AG04450 (cell line): ENCODE results near the gene RNF181. TPM values are rescaled to one million over a fixed set of nuclear protein-coding genes. Genes with fewer than 3 reads are reported as not detected.
A peak's percentile ranks its signal among the peaks of the same experiment; 100 is the strongest.
"Not testable (repeated sequence)": the region's sequence is repeated elsewhere in the genome, so short reads cannot be mapped to it uniquely, and the experiment has no call there.

Experiments
- CTCF ChIA-PET: fragments of 300-600, 350-600 bp; formaldehyde crosslinking; extraction: SDS; loops from one replicate; lab custom pipeline; 2022; ENCODE audit warnings: antibody characterized with exemption, inconsistent platforms; lab: Charles Lee
- POLR2A ChIA-PET: fragments of 350-600 bp; formaldehyde crosslinking; extraction: SDS; loops from one replicate; lab custom pipeline; 2021; ENCODE audit warnings: antibody characterized with exemption, inconsistent platforms; lab: Yijun Ruan, JAX
- DNase-seq: peaks from one replicate; pipeline ENCODE4 v3.0.0-alpha.2; 2011; ENCODE audit warnings: low read depth, low spot score
- H3K27ac ChIP-seq: one replicate; pipeline ENCODE4 v1.5.1; 2012; ENCODE audit warnings: low read depth, low read length, control low read depth
- H3K27me3 ChIP-seq: one replicate; pipeline ENCODE4 v1.6.0; 2012; ENCODE audit warnings: low read length; ENCODE audit not compliant: control insufficient read depth, insufficient read depth
- H3K4me3 ChIP-seq: 2 replicates; pipeline ENCODE4 v1.5.1; 2011; ENCODE audit warnings: mild to moderate bottlenecking, low read depth, low read length, control low read depth
- H3K9me3 ChIP-seq: 2 replicates; pipeline ENCODE4 v1.5.1; 2012; ENCODE audit warnings: low read length; ENCODE audit not compliant: control insufficient read depth, insufficient read depth
- polyA plus RNA-seq: library from polyadenylated mRNA; depleted of rRNA; stranded (reverse); fragments of >200 nt; gene quantifications from 2 replicates; pipeline ENCODE4 v1.2.3, GENCODE V29; 2011
- TF ChIP-seq, protein P1 (sequence below): IDR thresholded peaks from 2 replicates; pipeline ENCODE4 v1.5.1; 2011; ENCODE audit warnings: low read depth, low read length, control low read depth, inconsistent platforms

Gene RNF181
- polyA plus RNA-seq, 1 experiment = 260 TPM

- Histone ChIP-seq H3K4me3 (no peak overlapping the region), H3K9me3 (no peaks in the 10 kb centered on the region; the same call in 1 of the 2 replicates), H3K27me3 (no peaks in the 10 kb centered on the region), H3K27ac (no peak overlapping the region)
- no peak for DNase-seq
- POLR2A ChIA-PET = interaction anchor here (1.5 kb wide), 1 partner anchor 9 kb away, joined by 3 read pairs; no protein-coding TSS in a partner anchor
- CTCF ChIA-PET = interaction anchor here (0.9 to 1.4 kb wide), 2 partner anchors 37 to 48 kb away, joined by 3 to 4 read pairs; no protein-coding TSS in a partner anchor
- TF ChIP-seq, protein P1, sequence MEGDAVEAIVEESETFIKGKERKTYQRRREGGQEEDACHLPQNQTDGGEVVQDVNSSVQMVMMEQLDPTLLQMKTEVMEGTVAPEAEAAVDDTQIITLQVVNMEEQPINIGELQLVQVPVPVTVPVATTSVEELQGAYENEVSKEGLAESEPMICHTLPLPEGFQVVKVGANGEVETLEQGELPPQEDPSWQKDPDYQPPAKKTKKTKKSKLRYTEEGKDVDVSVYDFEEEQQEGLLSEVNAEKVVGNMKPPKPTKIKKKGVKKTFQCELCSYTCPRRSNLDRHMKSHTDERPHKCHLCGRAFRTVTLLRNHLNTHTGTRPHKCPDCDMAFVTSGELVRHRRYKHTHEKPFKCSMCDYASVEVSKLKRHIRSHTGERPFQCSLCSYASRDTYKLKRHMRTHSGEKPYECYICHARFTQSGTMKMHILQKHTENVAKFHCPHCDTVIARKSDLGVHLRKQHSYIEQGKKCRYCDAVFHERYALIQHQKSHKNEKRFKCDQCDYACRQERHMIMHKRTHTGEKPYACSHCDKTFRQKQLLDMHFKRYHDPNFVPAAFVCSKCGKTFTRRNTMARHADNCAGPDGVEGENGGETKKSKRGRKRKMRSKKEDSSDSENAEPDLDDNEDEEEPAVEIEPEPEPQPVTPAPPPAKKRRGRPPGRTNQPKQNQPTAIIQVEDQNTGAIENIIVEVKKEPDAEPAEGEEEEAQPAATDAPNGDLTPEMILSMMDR = no peak
Measured at GRCh38 chr2:85600235-85600575, 4.7 kb downstream of the RNF181 start.

DNA sequence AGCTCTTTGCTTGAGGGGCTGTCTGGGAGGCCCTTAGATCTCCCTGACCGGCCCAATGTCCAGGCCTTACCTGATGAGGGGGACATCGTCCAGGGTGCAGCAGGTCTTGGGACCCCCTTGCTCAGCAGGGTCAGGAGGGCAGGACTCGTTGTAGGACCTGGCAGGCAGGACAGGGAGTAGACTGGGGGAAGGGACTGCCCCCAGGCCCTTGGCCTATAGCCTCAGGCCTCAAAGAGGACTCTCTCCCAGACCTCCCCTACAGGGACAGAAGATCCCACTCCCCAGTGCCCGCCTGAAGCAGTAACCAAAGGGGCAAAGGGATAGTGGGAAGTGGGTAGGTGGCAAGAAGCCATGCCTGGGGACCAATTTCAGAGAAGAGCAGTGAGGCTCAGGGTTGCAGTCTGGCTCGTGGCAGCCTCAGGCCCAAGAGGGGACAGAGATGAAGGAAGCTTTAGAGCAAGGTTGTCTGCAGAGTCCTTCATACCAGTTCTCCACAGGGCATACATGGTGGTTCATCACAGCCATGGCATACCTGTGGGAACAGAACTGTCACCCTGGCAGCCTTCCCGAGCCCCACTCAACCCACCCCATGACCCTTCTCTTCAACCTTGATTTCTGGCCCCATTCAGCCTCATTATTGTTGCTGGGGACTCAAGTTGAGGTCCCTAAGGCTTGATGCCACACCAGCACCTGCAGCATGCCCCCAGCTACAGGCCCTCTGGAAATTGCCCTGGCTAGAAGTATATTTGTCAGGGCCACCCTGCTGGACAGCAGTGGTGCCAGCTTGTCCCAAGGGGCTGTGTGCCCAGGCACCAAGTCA, 5.6 kb downstream of the RNF181 start:
- TF ChIP-seq, protein P1 = no peak
- H3K4me3 ChIP-seq = peak overlapping the region; percentile 96
- H3K27ac ChIP-seq = no peak overlapping the region
- H3K9me3 ChIP-seq = no peaks in the 10 kb centered on the region; the same call in 1 of the 2 replicates
- ChIA-PET CTCF (interaction anchor here (1.4 kb wide), 1 partner anchor 36 kb away, joined by 4 read pairs; no protein-coding TSS in a partner anchor), POLR2A (interaction anchor here (0.6 to 2.0 kb wide), 3 partner anchors 10 to 62 kb away, joined by 3 to 10 read pairs (median 3); partner anchors contain the start of gene MAT2A)
- DNase-seq = no peak
- H3K27me3 ChIP-seq = no peaks in the 10 kb centered on the region

- CTCF ChIA-PET = interaction anchor here (0.8 to 1.4 kb wide), 2 partner anchors 26 to 35 kb away, joined by 4 read pairs; no protein-coding TSS in a partner anchor
- no peak for DNase-seq
- Histone ChIP-seq H3K4me3 (peak overlapping the region; percentile 96), H3K27ac (peak overlapping the region; percentile 31), H3K27me3 (no peaks in the 10 kb centered on the region), H3K9me3 (no peaks in the 10 kb centered on the region; the same call in 1 of the 2 replicates)
- POLR2A ChIA-PET = interaction anchor here (0.6 to 2.0 kb wide), 5 partner anchors 10 to 63 kb away, joined by 3 to 10 read pairs (median 3); partner anchors contain the start of genes C2orf68, MAT2A and USP39
- TF ChIP-seq, protein P1 = no peak
Measured at GRCh38 chr2:85601771-85602475, 6.4 kb downstream of the RNF181 start.

DNA sequence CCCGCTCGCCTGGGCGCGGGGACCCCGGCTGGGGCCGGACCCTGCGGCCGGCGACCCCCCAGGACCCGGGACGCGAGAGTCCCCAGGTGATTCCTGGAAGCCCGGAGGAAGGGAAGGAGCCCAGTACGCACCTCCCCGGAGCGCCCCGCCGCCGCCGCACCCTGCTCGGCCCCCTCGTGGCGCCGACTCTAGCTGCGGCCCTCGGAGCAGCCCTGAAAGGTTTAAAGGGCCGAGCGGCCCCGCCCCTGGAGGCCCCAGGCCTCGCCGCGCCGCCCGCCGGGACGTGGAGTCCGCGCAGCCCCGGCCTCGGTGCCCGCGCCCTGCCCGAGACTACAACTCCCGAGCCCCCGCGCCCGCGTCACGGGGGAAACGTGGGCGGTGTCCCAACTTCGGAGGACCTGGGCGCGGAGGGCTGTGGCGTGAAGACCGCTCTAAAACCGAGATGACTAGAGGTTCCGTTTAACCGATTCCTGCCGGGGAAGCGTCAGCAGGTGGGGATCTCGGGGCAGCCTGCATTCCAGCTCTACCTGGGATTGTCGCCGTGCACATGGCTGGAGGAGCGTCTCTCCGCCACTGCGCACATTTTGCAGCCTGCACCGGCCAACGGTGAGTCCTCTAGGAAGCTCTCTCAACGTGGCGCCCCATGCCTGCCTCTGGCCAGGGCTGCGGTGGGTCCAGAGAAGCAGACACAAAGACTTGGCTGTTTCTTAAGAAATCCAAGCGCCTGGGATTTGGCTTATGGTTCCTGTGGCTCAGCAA, 7.1 kb downstream of the RNF181 start, which contains the start of gene TMEM150A:
Gene TMEM150A (minus strand): TSS at position 223 of the 759 bp plus-strand sequence. CDS start 750 bp downstream, outside the sequence.
- TF ChIP-seq, protein P1 = peak; percentile 36; the same call in 1 of the 2 replicates
- Histone ChIP-seq H3K9me3 (no peaks in the 10 kb centered on the region; the same call in 1 of the 2 replicates), H3K27me3 (no peaks in the 10 kb centered on the region), H3K4me3 (peak within 1 kb of the TSS; percentile 96), H3K27ac (peak within 1 kb of the TSS; percentile 61)
- ChIA-PET POLR2A (interaction anchor here (1.0 to 2.0 kb wide), 4 partner anchors 9 to 248 kb away, joined by 3 to 10 read pairs (median 4); partner anchors contain the start of genes C2orf68, ELMOD3, MAT2A and RETSAT), CTCF (interaction anchor here (0.8 kb wide), 1 partner anchor 27 kb away, joined by 4 read pairs; no protein-coding TSS in a partner anchor)
- peak; percentile 44 for DNase-seq

DNA sequence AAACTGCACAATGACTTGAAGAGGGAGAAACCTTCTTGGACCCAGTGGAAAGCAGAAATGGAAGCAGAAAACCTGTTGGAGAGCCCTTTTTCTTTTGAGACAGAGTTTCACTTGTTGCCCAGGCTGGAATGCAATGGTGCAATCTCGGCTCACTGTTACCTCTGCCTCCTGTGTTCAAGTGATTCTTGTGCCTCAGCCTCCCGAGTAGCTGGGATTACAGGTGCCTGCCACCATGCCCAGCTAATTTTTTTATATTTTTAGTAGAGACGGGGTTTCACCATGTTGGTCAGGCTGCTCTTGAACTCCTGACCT, 8.5 kb downstream of the RNF181 start:
- not testable (repeated sequence) for DNase-seq, H3K27me3 ChIP-seq, H3K9me3 ChIP-seq, H3K27ac ChIP-seq
- CTCF ChIA-PET = interaction anchor here (1.1 to 1.5 kb wide), 2 partner anchors 33 to 52 kb away, joined by 3 to 5 read pairs; no protein-coding TSS in a partner anchor
- POLR2A ChIA-PET = interaction anchor here (2.3 kb wide), 1 partner anchor 9 kb away, joined by 17 read pairs; the partner anchor contains the start of gene RNF181
- H3K4me3 ChIP-seq = peak overlapping the region; percentile 25; the same call in 1 of the 2 replicates
